ENCODE data around the gene PTH2.

GRCh38 chr19:49420227-49420626 lies 3.0 kb downstream of the PTH2 start:
- TF ChIP-seq CTCF (IDR thresholded peaks at IDR 0.05; ENCODE audit: low read length) (no peak), EZH2 (optimal IDR thresholded peaks at IDR 0.05; ENCODE audit: low read depth, low read length) (no peak)

Data from MM.1S (cell line).